NCI-H526 (cell line): ENCODE measurements around the gene ANAPC15.
"Not testable (repeated sequence)": the region's sequence is repeated elsewhere in the genome, so short reads cannot be mapped to it uniquely, and the experiment has no call there.

Experiments
- DNase-seq, 2 experiments: peaks; one replicate each; lab custom pipeline; 2025; lab: John Stamatoyannopoulos, UW

ANAPC15 gene

DNA sequence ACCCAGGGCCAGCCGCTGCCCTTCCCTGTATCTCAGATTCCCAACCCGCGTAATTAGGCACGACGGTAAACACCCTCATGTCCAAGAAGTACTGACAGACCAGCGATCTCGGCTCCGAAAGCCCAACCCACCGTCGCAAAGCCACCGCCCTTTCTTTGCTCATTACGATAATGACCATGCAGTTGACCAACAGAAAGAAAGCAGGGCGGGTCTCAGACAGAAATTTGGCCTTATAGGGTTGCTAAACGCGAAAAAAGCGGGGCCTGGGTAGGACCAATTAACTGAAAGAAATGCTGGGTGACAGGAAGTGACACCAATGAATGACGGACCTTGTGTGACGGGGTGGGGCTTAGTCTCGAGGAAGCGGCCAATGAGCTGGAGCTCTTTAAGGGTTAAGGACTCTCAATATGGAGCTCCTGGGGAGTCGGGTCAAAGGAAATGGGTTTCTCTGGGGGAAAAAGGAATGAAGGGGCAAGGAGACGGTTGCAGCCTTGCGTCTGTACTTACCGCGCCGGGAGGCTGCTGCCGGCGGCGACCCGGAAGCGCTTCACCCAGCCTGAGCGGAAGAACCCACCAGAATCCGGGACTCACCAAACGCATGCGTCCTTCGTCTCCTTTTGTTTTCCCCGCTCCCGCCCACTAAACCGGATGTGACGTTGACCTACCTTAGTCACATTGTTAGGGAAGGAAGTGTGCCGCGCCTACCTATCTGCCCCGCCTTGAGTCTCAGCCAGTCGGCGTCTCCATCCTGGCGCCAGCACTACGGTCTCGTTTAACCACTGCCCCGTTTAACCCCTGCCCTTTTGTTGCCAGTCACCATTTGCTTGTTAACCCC, at the start of gene ANAPC15:
Gene ANAPC15 (minus strand): TSS at position 553 of the 835 bp plus-strand sequence. CDS start 1,419 bp downstream, outside the sequence.
- DNase-seq: peak; percentile 100

DNA sequence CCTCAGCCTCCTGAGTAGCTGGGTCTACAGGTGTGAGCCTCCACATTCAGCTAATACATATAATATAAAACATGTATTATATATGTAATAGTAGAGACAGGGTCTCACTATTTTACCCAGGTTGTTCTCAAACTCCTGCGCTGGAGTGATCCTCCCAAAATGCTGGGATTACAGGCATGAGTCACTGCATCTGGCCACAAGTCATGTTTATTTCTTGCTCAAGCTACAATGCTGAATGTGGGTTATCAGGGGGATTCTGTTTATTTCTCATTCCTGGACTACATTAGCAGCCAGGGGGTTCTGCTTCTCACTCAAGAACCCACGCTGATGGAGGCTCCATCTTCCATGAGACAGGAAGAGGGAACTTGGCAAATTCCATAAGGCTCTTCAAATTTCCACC, 47.8 kb upstream of the ANAPC15 start:
- DNase-seq: no peak

DNA sequence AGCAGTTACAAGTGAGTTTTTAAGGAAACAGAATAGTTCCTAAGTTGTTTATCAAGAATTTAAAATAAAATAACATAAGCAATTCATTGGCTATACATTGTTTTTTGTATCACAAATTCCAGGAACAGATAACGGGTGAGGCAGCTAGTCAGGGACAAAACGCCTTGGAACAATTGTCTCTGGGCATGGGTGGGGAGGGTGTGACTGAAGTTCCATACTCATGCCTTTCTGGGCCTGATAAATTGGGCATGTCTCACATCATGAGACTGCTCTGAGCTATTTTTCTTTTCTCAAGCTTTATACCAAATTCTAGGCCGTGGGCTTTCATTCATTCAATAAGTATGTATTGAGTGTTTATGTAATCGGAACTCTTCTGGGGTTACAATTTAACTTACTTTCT, 44.6 kb upstream of the ANAPC15 start:
- no peak for DNase-seq

DNA sequence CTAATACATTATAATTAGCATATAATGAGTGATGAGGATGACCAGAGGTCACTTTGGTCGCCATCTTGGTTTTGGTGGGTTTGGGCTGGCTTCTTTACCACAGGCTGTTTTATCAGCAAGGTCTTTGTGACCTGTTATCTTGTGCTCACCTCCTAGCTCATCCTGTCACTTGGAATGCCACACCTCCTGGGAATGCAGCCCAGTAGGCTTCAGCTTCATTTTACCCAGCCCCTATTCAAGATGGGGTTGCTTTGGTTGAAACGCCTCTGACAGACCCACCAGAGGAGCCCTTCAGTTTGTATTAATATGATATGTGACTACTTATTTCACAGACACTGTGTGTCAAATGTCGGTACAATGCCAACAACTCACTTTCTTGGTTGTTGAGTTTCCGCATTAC, 43.3 kb upstream of the ANAPC15 start:
- no peak for DNase-seq

DNA sequence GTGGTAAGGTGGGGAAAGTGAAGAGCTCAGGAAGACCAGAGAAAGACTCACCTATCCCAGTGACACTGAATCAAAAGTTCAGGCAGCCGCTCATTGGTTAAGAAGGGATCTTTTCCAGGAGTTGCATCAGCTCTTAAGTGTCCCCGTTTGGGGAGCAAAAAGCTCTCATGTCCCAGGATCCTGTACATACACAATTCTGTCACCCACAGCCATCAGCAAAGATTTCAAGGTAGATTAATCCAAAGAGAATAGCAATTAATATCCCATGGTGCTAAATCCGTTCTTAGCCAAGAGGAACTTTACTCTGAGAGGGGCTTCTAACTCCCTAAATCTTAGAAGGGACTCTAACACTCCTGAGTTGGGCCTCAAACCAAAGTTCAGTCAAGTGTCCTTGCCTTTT, 42.3 kb upstream of the ANAPC15 start:
- DNase-seq: no peak

DNA sequence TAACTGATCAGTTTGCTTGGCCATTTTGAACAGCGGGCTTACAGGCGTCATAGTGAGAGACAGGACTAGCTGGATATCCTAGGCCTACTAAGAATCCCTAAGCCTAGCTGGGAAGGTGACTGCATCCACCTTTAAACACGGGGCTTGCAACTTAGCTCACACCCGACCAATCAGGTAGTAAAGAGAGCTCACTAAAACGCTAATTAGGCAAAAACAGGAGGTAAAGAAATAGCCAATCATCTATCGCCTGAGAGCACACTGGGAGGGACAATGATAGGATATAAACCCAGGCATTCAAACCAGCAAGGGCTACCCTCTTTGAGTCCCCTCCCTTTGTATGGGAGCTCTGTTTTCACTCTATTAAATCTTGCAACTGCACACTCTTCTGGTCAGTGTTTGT, 41.4 kb upstream of the ANAPC15 start:
- not testable (repeated sequence) for DNase-seq

DNA sequence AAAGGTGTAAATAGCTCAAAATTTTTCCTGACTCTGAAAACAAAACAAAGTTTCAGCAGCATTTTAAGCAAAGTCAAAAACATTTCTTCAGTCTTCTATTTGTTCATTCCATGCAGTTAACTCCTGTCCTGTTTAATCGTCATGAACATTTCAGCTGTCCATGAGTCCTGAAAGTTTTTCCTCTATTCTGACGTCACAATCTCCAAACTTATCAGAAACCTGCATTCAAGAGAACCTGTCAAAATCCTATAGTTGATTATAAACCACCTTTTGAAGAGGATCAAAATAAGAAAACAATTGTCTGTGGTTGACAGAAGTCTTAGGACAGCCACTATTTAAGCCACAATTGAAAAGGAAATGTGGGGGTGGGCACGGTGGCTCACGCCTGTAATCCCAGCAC, 38.4 kb upstream of the ANAPC15 start:
- no peak for DNase-seq

DNA sequence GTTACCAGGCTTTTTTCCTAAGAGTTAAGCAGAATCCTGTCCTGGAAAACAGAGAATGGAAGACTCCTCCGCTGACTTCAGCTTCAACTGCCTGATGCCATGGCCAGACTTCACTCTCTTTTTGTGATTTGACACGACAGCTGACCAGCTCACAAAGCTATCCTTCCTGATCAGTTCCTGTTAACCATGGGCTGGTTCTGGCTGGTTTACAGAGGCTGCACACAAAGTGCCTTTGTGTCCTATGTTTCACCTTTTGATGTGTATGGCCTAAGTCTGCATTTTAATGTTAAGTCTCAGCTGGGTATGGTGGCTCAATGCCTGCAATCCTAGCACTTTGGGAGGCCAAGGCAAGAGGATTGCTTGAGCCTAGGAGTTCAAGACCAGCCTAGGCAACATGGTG, 34.1 kb upstream of the ANAPC15 start:
- DNase-seq: no peak

DNA sequence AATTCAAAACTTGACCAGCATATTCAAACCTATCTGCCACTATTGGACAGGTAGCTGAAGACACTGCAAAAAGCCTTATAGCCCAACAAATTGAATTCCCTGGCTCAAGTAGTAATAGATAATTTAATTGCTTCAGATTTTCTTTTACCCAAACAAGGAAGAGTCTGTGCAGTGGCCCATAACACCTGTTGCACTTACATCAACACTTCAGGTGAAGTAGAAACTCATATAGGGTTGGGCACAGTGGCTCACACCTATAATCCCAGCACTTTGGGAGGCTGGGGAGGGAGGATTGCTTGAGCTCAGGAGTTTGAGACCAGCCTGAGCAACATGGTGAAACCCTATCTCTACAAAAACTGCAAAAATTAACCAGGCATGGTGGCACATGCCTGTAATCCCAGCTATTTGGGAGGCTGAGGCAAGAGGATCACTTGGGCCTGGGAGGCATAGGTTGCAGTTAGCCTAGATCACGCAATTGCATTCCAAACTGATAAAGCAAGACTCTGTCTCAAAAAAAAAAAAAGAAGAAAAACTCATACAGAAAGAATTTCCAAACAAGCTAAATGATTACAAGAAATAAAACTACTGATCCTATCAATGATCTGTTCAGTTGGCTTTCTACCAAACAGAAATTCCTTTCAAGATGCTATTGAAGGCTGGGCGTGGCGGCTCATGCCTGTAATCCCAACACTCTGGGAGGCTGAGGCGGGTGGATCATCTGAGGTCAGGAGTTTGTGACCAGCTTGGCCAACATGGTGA, 32.5 kb upstream of the ANAPC15 start:
- no peak for DNase-seq

DNA sequence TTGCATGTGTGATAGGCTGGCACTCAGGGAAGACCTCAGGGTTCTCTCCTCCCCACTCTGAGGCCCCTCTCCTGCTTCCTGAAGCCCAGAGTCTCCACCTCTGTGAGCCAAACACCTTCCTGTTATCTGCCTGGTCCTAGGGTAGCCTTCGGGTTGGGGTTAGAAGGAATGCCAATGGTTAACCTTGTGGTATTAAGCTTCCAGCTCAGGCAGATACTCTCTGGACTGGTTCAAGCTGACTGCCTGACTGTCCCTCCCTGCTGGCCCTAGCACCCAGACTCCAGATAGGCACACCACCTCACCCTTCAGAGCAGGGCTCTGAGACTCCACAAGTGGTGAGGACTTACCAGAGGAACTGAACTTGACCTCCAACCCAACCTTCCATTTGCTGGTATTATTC, 30.0 kb upstream of the ANAPC15 start:
- DNase-seq: not testable (repeated sequence)

DNA sequence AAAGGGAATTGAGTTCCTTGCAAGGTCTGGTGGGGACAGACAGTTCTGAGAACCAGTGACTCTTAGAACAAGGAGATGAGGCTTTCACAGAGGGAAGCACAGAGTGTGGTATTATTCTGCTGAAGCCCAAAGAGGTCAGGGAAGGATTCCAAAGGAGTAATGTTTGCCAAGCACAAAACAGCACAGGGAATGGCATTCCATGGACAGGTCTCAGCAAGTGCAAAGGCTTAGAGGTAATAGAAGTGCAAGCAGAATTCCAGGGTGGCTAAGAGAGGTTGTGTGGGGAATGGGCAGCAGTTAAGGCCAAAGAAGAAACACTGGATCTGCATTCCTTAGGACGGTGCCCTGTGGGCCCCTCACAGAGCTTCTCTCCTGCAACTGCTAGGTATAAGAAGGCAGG, 29.6 kb upstream of the ANAPC15 start:
- DNase-seq: not testable (repeated sequence)

DNA sequence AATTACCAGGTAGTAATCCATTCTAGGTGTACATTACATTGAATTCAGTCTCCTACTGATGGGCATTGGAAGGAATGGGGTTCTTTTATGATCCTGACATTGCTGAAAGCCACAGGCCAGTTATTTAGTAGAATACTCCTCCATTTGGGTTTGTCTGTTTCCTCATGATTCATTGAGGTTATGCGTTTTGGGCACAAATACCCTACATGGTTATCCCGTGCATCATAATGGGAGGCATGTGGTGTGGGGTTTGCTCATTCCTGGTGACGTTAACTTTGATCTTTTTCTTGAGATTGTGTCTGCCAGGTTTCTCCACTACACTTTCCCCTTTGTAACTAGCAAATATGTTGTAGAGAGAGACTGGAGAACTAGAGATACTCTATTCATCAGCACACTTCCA, 28.6 kb upstream of the ANAPC15 start:
- DNase-seq: no peak

DNA sequence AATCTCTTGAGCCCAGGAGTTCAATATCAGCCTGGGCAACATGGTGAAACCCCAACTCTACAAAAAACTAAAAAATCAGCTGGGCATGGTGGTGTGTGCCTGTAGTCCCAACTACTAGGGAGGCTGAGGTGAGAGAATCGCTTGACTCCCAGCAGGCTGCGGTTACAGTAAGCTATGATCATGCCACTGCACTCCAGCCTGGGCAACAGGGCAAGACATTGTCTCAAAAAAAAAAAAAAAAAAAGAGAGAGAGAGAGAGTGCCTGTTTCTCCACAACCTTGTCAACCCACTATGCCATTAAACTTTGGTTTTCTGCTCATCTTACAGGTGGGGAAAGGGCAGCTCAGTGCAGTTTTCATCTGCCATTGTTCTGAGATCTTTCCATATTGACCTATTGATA, 28.2 kb upstream of the ANAPC15 start:
- no peak for DNase-seq

DNA sequence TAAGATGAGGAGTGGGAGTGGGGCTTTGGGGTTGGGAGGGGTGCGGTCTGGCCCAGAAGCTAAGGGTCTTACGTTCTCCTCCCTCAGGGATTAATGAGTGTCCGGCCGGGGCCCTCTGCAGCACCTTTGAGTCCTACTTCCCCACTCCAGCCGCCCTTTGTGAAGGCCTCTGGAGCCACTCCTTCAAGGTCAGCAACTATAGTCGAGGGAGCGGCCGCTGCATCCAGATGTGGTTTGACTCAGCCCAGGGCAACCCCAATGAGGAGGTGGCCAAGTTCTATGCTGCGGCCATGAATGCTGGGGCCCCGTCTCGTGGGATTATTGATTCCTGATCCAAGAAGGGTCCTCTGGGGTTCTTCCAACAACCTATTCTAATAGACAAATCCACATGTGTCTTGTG, 27.0 kb upstream of the ANAPC15 start:
- DNase-seq: no peak

DNA sequence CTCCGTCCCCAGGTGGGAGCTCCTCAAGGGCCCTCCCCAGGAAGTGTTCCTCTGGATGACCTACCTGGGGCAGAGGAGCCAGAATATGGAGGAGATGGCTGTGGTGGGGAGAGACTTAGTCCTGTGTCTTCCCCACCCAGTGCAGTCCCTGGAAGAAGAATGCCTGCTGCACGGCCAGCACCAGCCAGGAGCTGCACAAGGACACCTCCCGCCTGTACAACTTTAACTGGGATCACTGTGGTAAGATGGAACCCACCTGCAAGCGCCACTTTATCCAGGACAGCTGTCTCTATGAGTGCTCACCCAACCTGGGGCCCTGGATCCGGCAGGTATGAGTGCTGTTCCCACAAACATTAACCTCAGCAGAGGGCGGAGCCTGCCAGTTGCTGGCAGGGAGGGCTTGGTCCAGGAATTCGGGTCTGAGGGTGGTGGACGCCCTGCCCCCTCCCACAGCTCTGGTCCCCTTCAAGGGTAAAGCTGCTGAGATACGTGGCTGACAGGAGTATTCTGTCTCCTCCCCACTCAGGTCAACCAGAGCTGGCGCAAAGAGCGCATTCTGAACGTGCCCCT, 26.4 kb upstream of the ANAPC15 start:
- DNase-seq: no peak

DNA sequence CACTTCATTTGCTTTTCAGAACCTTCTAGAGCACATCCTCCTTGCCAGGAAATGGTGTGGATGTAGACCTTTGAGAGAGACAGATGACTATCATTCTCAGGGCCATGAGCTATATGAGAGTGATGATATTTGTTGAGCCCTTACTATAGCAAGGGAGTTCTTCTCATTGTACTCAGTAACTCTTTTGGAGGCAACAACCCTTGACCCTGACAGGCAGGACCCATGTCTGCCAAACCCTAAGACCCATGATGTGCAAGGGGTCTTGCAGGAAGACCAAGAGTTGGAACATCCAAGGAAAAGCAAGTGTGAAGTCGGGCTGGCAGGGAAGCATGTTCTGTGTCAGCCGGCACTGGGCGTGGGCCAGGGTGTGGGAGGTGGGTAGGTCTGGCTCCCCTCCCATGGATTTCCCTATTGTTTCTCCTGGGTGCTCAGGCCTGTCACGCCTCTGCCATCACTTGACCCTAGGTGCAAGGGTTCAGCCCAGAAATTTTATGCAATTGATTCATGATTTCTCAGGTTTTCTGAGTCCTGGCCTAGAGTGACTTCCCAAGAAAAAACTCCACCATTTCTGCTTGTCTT, 24.3 kb upstream of the ANAPC15 start:
- no peak for DNase-seq

DNA sequence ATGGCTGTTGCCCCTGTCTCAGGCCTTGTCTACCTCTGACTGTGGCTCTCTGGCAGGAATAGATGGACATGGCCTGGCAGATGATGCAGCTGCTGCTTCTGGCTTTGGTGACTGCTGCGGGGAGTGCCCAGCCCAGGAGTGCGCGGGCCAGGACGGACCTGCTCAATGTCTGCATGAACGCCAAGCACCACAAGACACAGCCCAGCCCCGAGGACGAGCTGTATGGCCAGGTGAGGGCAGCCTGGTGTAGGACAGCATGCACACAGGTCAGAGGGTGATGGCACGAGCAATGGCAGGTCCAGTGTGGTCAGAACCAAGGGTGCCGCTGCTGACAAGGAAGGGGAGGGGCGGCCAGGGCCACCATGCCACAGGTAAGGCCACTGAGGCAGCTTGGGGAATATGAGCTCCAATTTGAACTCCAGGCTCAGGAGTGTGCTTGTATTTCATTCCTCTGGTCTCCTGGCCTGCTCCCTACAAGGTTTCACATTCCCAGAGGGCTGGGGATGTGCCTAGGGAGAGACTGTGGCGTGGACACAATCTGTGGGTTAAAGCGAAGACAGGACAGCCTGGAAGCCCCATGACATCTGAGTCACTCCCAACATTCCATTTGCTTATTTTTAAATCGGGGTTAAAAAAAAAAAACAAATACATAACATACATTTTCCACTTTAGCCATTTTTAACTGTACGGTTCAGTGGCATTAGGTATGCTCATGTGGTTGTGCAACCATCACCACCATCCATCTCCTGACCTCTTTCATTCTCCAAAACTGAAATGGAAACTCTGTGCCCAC, 23.6 kb upstream of the ANAPC15 start:
- DNase-seq: no peak

DNA sequence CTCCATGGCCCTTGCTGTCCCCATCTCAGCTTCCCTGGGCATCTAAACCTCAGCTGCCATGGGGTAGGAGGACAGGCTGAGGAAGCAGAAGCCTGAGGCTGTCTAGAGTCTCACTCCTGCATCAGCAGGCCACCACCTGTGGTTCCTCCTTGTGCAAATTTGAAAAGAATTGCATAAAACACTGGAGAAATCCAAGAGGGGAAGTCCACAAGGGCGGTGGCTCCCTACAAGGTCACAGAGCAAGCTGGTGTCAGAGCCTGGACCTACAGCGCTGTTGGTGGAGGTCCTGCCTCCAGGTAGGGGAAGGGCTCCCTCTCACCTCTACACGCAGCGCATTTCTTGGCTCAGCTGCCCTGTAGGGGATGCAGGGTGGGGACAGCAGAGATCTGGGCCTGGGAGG, 23.0 kb upstream of the ANAPC15 start, which contains the start of gene FOLR3:
Gene FOLR3 (plus strand): TSS at position 253 of the 400 bp plus-strand sequence. CDS start 228 bp downstream, outside the sequence.
- not testable (repeated sequence) for DNase-seq

DNA sequence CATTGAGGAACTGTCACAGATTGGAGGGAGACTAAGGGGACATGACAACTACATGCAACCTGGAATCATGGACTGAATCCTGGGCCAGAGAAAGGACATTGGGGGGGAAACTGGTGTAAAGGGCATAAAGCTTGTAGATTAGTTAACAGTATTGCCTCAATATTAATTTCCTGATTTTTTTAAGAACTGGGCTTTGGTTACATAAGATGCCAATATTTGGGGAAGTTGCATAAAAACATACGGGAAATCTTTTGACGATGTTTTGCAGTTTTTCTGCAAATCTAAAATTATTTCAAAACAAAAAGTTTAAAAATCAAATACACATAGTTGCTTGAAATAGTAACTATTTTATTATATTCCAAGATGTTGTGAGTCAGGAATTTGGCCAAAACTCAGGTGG, 20.2 kb upstream of the ANAPC15 start:
- DNase-seq: no peak

DNA sequence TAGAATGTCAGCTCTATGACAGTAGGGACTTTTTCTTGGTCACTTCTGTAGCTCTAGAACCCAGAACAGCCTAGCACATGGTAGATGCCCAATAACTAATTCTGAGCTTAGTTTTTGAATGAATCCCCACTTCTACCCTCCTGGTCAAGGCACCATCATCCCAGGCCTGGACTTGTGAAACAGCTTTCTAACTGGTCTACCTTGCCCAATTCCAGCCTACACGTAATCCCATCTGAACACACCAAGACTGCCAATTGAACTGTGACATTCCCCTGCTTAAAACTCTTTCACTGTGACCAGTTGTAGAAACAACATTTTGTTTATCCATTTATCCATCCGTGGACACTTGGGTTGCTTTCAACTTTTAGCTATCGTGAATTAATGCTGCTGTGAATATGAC, 16.9 kb upstream of the ANAPC15 start:
- no peak for DNase-seq

DNA sequence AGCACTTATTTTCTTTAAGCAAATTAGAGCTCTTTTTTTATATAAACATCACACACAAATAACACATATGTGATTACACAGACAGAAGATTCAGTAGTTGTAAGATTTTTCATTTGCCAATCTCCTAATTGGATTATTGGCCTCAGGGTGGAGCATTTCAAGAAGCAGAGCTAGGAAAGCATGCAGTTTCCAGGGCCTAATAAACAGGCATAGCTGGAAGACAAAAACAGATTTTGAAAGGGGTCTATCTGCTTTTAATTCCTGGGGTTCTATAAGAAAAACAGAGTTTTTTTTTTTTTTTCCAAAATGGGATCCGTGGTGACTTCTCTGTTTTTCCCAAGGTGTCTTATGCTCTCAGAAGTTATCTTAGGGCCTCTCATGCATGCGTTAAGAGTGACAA, 15.4 kb upstream of the ANAPC15 start:
- no peak for DNase-seq

DNA sequence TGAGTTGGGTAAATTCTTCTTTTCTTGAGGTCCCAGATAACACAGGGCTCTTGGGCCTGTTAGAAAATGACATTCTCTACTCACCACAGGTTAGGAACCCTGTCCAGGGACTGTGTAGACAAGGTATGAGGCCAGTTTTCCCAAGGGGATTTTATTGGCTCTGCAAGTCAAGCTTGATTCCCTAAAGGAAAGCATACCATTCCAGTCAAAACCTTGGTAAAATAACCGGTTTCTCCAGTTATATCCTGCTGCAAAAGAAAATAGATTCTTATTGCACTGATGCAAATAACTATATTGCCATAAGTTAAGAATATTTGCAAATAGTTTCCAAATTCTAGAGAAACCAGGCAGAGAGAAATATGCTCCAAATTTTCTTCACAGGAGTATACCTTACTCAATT, 13.5 kb upstream of the ANAPC15 start:
- DNase-seq: no peak
